ENCODE measurements around the gene HMCN1. TPM values are rescaled to one million over a fixed set of nuclear protein-coding genes. Genes with fewer than 3 reads are reported as not detected.
A peak's percentile ranks its signal among the peaks of the same experiment; 100 is the strongest.

HMCN1 gene
- total RNA-seq, 2 donors from 2014 or later, result 6.5 to 7.4 TPM

GRCh38 chr1:185825556-185825955 lies 91.4 kb downstream of the HMCN1 start:
- no peak for DNase-seq
- Histone ChIP-seq H3K4me1 (ENCODE audit: control insufficient read depth, insufficient read depth, low read length) (no peaks in the 10 kb centered on the region), H3K9me3 (ENCODE audit: control insufficient read depth, low read length) (no peaks in the 10 kb centered on the region), H3K27me3 (ENCODE audit: control insufficient read depth, insufficient read depth, low read length, poor library complexity, severe bottlenecking) (no peaks in the 10 kb centered on the region), H3K4me3 (ENCODE audit: low read length) (no peak overlapping the region), H3K27ac (ENCODE audit: low read depth, low read length) (no peak overlapping the region), H3K36me3 (ENCODE audit: control insufficient read depth, insufficient read depth, low read length) (no peaks in the 10 kb centered on the region), H3K9ac (ENCODE audit: extremely low read depth, low read length, poor library complexity, severe bottlenecking) (no peak overlapping the region)
- Mint-ChIP-seq H3K36me3 (ENCODE audit: low read depth) (no peaks in the 10 kb centered on the region), H3K4me1 (peaks cover 10% of the 10 kb centered on the region), H3K9me3 (no peaks in the 10 kb centered on the region), H3K4me3 (no peak overlapping the region), H3K27me3 (ENCODE audit: insufficient read depth) (no peaks in the 10 kb centered on the region), H3K27ac (peak overlapping the region; percentile 6)
- no CpG with 5 or more reads among the region's 1 CpG for WGBS, 2 experiments (ENCODE audit: insufficient coverage in 1 of 2, insufficient read length in 1 of 2)
- TF ChIP-seq, protein P1, sequence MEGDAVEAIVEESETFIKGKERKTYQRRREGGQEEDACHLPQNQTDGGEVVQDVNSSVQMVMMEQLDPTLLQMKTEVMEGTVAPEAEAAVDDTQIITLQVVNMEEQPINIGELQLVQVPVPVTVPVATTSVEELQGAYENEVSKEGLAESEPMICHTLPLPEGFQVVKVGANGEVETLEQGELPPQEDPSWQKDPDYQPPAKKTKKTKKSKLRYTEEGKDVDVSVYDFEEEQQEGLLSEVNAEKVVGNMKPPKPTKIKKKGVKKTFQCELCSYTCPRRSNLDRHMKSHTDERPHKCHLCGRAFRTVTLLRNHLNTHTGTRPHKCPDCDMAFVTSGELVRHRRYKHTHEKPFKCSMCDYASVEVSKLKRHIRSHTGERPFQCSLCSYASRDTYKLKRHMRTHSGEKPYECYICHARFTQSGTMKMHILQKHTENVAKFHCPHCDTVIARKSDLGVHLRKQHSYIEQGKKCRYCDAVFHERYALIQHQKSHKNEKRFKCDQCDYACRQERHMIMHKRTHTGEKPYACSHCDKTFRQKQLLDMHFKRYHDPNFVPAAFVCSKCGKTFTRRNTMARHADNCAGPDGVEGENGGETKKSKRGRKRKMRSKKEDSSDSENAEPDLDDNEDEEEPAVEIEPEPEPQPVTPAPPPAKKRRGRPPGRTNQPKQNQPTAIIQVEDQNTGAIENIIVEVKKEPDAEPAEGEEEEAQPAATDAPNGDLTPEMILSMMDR (conservative IDR thresholded peaks at IDR 0.05), result no peak

- TF ChIP-seq, protein P1 (conservative IDR thresholded peaks at IDR 0.05), result no peak
- H3K9me3 ChIP-seq (ENCODE audit: control insufficient read depth, low read length), result no peaks in the 10 kb centered on the region
- Mint-ChIP-seq H3K36me3 (ENCODE audit: low read depth) (no peaks in the 10 kb centered on the region), H3K4me3 (no peak overlapping the region), H3K4me1 (no peaks in the 10 kb centered on the region), H3K9me3 (no peaks in the 10 kb centered on the region), H3K27me3 (ENCODE audit: insufficient read depth) (no peaks in the 10 kb centered on the region), H3K27ac (no peak overlapping the region)
- DNase-seq, result no peak
- H3K4me3 ChIP-seq (ENCODE audit: low read length), result no peak overlapping the region
- no peaks in the 10 kb centered on the region for H3K27me3 ChIP-seq (ENCODE audit: control insufficient read depth, insufficient read depth, low read length, poor library complexity, severe bottlenecking)
- H3K27ac ChIP-seq (ENCODE audit: low read depth, low read length), result no peak overlapping the region
- no peak overlapping the region for H3K9ac ChIP-seq (ENCODE audit: extremely low read depth, low read length, poor library complexity, severe bottlenecking)
- WGBS, 2 experiments (ENCODE audit: insufficient coverage in 1 of 2, insufficient read length in 1 of 2), result 95 to 100% methylated on average over 1 to 2 of the region's 2 CpGs
- no peaks in the 10 kb centered on the region for H3K36me3 ChIP-seq (ENCODE audit: control insufficient read depth, insufficient read depth, low read length)
- H3K4me1 ChIP-seq (ENCODE audit: control insufficient read depth, insufficient read depth, low read length), result no peaks in the 10 kb centered on the region
Measured at GRCh38 chr1:185834371-185834905, 100.2 kb downstream of the HMCN1 start.

DNA sequence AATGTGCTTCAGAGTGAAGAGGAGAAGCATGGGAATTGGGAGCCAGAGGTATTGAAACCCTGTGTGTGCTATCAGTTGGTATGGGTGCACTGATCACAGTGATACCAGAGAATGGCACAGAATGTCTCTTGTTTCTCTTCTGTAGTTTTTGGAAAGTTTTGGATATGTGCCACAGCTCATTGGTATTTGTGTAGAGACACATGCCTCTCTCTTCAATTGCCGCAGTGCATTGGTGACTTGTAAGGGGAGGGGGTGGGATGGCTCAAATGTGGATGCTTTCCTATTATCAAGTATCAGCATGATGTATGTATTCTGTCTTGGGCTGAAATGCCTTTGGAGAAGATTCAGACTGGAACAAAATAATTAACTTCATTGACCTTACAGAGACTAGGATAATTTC lies 101.0 kb downstream of the HMCN1 start:
- 100% methylated on average over 1 of the region's 1 CpG; no CpG with 5 or more reads in 1 of the 2 experiments for WGBS, 2 experiments (ENCODE audit: insufficient coverage in 1 of 2, insufficient read length in 1 of 2)
- Histone ChIP-seq H3K4me3 (ENCODE audit: low read length) (no peak overlapping the region), H3K27me3 (ENCODE audit: control insufficient read depth, insufficient read depth, low read length, poor library complexity, severe bottlenecking) (no peaks in the 10 kb centered on the region), H3K36me3 (ENCODE audit: control insufficient read depth, insufficient read depth, low read length) (no peaks in the 10 kb centered on the region), H3K9me3 (ENCODE audit: control insufficient read depth, low read length) (no peaks in the 10 kb centered on the region), H3K4me1 (ENCODE audit: control insufficient read depth, insufficient read depth, low read length) (no peaks in the 10 kb centered on the region), H3K9ac (ENCODE audit: extremely low read depth, low read length, poor library complexity, severe bottlenecking) (no peak overlapping the region), H3K27ac (ENCODE audit: low read depth, low read length) (no peak overlapping the region)
- Mint-ChIP-seq H3K27ac (no peak overlapping the region), H3K4me1 (no peaks in the 10 kb centered on the region), H3K36me3 (ENCODE audit: low read depth) (no peaks in the 10 kb centered on the region), H3K4me3 (no peak overlapping the region), H3K9me3 (no peaks in the 10 kb centered on the region), H3K27me3 (ENCODE audit: insufficient read depth) (no peaks in the 10 kb centered on the region)
- TF ChIP-seq, protein P1 (conservative IDR thresholded peaks at IDR 0.05), result no peak
- no peak for DNase-seq

Measured in endodermal cell (in vitro differentiated cells).